ENCODE data around the gene FAM13A.
"Not testable (repeated sequence)": the region's sequence is repeated elsewhere in the genome, so short reads cannot be mapped to it uniquely, and the experiment has no call there.

FAM13A gene

GRCh38 chr4:88998891-88999290, 58.1 kb downstream of the FAM13A start:
- no peak for DNase-seq

GRCh38 chr4:88998001-88998400, 59.0 kb downstream of the FAM13A start:
- DNase-seq, result peak; percentile 35 to 74 (median 53)

- DNase-seq, result peak in 3 of 4 experiments; percentile 7 to 25 (median 10)
These were observed 61.1 kb downstream of the FAM13A start for GRCh38 chr4:88995874-88996273.

GRCh38 chr4:88995257-88995656, 61.7 kb downstream of the FAM13A start:
- not testable (repeated sequence) for DNase-seq

- no peak for DNase-seq
These were observed 63.7 kb downstream of the FAM13A start for GRCh38 chr4:88993246-88993645.

- DNase-seq, result no peak
These were observed 65.2 kb downstream of the FAM13A start for GRCh38 chr4:88991746-88992145.

GRCh38 chr4:88989990-88990389, 67.0 kb downstream of the FAM13A start:
- no peak for DNase-seq

GRCh38 chr4:88985088-88985773, 71.8 kb downstream of the FAM13A start:
- DNase-seq, result peak; percentile 21 to 49 (median 34)

- no peak for DNase-seq
These were observed 74.2 kb downstream of the FAM13A start for GRCh38 chr4:88982757-88983156.

GRCh38 chr4:88981993-88982392, 75.0 kb downstream of the FAM13A start:
- no peak for DNase-seq

GRCh38 chr4:88981556-88981955, 75.4 kb downstream of the FAM13A start:
- DNase-seq, result no peak

GRCh38 chr4:88979276-88979675, 77.7 kb downstream of the FAM13A start:
- DNase-seq, result peak in 1 of 4 experiments; percentile 42

GRCh38 chr4:88976775-88977035, 80.3 kb downstream of the FAM13A start:
- DNase-seq, result no peak

GRCh38 chr4:88975958-88976774, 80.8 kb downstream of the FAM13A start:
- no peak for DNase-seq

GRCh38 chr4:88971536-88971935, 85.4 kb downstream of the FAM13A start:
- peak; percentile 31 to 57 (median 52) for DNase-seq

- no peak for DNase-seq
These were observed 87.2 kb downstream of the FAM13A start for GRCh38 chr4:88969746-88970145.

GRCh38 chr4:88969271-88969670, 87.7 kb downstream of the FAM13A start:
- DNase-seq, result no peak

GRCh38 chr4:88967883-88968331, 89.1 kb downstream of the FAM13A start:
- no peak for DNase-seq

GRCh38 chr4:88965053-88965452, 91.9 kb downstream of the FAM13A start:
- no peak for DNase-seq

GRCh38 chr4:88964450-88964849, 92.5 kb downstream of the FAM13A start:
- peak in 2 of 4 experiments; percentile 32 to 39 for DNase-seq

- DNase-seq, result peak in 2 of 4 experiments; percentile 61 to 67
These were observed 93.2 kb downstream of the FAM13A start for GRCh38 chr4:88963817-88964216.

- peak in 3 of 4 experiments; percentile 23 to 49 (median 40) for DNase-seq
These were observed 94.6 kb downstream of the FAM13A start for GRCh38 chr4:88962396-88962795.

- DNase-seq, result peak; percentile 35 to 88 (median 65)
These were observed 96.4 kb downstream of the FAM13A start for GRCh38 chr4:88960576-88960975.

GRCh38 chr4:88958080-88958479, 98.9 kb downstream of the FAM13A start:
- no peak for DNase-seq
